COLO829 (cell line): ENCODE data around the gene MYO18B.

Source experiments
- DNase-seq: peaks from one replicate; pipeline ENCODE4 v3.0.0; 2012; ENCODE audit warnings: low spot score

Gene MYO18B

DNA sequence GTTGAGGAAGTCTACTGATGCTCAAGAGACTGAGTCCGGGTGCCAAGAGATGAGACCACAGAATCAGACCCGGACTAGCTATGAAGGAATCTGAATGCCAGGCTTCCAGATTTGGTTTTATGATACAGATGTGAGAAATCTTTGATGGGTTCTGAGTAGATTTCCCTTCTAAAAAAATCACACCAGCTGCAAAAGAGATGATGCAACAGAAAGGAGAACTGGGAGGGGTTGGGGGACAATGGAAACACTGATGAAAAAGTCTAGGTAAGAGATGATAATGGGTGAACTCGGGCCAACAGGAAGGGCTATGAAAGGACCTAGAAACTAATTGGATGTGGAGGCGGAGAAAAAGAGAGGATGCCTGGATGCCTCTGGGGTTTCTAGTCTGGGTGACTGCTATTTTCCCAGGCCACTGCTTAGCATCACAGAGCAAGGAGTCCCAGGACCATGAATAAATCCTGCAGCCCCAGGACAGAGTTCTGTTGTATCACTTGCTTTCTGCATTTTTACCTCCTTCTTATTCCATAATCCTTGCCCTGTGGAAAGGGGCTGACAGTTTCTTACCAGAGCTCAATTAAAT lies 311.8 kb downstream of the MYO18B start:
- DNase-seq, result no peak

DNA sequence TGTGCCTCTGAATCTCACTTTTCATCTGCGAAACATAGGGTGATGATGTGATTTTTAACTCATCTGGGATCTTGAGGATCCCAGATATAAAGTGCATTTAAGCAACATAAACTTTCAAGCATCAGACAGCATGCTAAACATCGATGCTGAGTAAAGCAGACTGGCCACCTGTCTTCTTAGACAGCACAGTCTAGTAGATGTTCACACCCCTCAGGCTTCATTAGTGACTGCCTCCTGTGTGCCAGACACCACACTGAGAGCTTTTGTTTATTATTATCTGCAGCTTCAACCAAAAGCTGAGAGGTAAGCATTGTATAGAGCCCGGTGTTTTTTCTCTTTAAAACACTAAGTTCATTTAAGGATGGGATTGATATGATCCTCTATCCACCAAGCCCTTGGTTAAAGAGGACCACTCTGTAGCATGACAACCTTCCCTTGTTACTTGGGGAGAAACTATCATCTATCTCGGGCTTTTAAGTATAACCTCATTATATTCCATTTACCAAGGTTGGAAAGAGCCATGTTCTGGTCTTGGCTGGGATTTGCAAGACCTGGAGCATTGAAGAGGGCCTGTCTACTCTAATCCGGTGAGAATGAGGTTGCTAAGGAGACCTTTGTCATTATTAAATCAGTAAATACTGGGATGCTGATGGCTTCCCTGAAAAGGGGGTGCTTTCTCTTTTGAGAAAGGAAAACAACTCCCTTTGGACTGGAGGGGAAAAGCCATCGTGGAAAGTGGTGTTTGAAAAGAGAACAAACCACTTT lies 313.0 kb downstream of the MYO18B start:
- DNase-seq, result no peak

DNA sequence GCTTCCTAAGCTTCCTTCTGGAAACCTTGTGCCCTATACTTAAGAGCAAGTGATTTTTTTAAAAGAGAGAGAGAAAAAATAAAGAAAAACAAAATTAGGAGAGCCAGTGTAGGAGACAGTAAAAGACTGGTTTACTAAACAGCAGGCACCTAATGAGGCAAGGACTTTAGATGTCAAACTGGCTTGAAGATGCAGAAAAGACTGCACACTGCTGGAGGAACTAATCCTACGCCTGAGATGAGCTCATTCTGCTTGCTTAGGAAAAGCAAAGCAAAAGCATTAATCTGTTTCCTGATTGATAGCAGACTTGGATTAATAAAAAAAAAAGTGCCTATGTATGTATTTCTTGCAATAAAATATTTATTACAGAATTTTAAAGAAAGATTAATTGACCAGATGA lies 313.7 kb downstream of the MYO18B start:
- DNase-seq, result no peak

DNA sequence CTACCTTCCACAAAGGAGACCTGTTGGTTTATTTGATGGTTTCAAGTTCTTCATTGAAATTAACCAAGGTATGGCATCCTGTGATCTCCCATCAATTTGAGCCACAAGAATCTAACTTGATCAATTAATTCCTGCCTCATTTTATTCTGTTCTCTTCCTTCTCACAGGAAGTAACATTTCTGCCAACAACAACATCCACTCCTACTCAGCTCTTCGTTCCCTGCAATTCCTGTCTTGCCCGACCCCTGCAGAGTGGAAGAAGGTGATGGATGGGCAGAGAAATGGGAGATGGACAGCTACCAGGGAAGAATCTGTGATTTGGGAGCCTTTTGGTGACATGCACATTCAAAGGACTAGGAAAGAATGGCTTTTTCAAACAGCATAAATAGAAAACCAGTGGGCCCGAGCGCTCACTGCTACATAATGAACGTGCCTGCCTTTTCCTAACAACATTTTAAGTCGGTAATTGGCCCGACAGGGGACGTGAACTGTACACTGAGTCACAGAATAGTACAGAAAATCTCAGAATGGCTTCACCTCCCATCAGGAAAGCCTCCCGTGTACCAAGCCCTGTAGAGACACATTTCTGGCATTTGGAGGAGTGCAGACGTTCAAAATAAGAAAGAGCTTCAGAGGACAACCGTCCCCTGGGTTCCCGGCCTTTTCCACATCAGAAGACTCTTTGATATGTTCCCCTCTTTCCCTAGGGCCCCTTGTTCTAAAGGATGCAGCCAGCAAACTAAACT lies 314.6 kb downstream of the MYO18B start:
- no peak for DNase-seq

- no peak for DNase-seq
Observed at GRCh38 chr22:26057731-26058130, 315.7 kb downstream of the MYO18B start.

- DNase-seq, result no peak
Observed at GRCh38 chr22:26064048-26064447, 322.1 kb downstream of the MYO18B start.

GRCh38 chr22:26065847-26066246 lies 323.9 kb downstream of the MYO18B start:
- DNase-seq, result no peak

DNA sequence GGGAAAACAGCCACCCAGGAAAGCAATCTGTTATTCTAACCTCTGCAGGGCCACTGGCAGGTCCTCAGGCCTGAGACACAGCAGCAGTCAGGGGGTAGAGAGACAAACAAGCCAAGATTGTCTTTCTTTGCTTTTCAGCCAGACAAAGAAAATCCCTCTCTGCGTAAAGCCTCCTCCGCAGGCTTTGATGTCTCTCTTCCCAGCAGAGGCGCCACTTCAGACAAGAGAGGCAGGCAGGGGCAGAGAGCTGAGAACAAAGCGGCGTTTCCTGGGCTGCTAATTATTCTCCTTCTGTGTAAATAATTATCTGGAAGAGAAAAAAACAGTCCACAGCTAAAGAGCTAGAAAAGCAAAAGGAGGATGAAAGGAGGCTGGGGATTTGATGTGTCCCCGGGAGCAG lies 324.5 kb downstream of the MYO18B start:
- DNase-seq, result no peak

DNA sequence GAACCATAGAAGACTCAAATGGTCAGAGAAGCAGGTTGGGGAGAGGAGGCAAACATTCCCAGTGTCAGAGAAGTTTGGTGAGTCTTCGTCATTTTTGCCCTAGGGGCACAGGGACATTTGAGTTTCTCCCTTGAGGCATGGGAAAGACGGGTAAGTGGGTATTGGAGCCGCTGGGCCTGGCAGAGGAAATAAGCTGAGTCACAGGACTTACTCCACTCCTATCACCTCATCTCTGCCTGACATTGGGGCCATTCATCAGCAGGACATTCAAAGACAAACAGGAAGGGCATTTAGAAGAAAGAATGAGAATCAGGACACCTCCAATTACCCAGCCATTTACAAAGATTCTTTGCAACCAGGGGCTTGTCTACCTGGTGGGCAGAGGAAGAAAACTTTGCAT lies 326.6 kb downstream of the MYO18B start:
- no peak for DNase-seq

DNA sequence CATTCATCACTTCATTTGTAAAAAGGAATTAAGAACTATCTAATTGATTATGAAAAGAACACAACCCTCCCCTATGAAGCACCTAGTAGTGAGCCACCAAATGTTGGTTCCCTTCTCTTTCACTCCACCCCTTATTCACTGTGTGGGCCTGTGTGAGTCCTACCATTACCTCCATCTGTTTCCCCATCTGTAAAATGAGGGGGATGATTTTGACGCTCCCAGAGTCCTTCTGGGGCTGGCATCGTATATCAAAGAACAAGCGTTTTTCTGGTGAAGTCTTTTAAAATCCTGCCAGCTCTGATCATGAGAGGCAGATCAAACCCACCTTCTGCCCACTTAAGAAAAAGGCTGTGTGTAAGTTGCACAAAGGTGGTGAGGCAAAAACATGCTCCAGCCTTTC lies 330.6 kb downstream of the MYO18B start:
- no peak for DNase-seq

GRCh38 chr22:26075251-26075650 lies 333.3 kb downstream of the MYO18B start:
- no peak for DNase-seq

DNA sequence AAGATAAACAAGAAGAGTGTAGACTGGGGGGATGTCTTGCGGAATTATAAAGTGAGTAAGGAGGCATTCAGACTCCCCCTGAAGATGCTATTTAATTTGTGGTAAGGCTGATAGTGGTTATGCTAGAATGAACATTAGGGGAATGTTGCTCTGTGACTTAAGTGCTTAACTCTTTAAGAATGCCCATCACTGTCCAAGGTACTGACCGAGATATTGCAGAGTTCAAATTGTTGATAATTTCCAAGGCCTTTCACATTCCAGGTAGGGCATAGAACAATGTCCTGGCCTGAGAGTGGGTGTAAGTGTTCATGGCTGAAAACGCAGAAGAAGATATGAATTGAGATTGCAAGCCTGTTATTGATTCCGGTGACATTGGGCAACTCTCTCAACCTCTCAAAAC lies 337.0 kb downstream of the MYO18B start:
- DNase-seq, result no peak
